ENCODE measurements around the gene LRRC53.

LRRC53 gene

GRCh38 chr1:74512170-74512915, at the start of gene LRRC53:
Gene LRRC53, minus strand, starts transcription at chr1:74512611. Its CDS starts 29,262 bp downstream, at chr1:74483349.
- no peak for DNase-seq (ENCODE audit: low spot score)

- DNase-seq (ENCODE audit: low spot score), result no peak
Observed at GRCh38 chr1:74549932-74550331, 37.5 kb upstream of the LRRC53 start.

DNA sequence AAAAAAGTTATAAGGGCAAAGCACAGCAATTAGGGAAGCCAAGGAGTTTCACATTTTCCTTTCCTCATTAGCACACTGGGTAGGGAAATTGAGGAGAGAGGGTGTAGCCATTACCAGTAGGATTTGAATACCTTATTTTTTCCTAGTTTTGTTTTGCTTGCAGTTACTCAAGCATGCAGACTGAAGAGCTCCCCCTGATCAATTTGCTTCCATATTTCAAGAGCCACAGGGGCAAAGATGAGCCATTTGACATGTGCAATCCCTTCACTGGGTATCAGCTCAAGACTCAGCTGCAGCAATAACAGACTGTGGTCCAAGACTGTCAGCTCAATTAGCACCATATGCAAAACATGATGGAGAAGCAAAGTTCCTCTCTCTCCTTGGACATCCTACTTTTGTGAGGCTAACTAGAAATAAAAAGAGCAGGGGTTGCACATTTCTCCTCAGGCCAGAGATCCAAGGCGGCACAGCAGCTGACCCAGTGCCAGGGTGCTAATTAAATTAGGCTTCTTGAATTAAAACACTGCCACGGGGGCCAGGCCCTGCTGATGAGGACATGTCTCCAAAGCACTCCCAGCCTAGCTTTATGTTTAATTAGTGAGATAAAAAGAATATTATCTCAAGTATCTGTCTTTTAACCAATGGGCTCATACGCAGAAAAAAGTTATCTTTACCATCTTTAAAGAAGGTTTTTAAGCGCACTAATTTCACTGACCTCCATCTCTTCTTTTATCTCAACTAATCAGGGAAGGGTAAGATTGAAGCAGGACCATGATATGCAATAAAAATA, 36.7 kb upstream of the LRRC53 start:
- no peak for DNase-seq (ENCODE audit: low spot score)

GRCh38 chr1:74545821-74546220, 33.4 kb upstream of the LRRC53 start:
- no peak for DNase-seq (ENCODE audit: low spot score)

- peak; percentile 2 for DNase-seq (ENCODE audit: low spot score)
Observed at GRCh38 chr1:74534241-74534640, 21.8 kb upstream of the LRRC53 start.

DNA sequence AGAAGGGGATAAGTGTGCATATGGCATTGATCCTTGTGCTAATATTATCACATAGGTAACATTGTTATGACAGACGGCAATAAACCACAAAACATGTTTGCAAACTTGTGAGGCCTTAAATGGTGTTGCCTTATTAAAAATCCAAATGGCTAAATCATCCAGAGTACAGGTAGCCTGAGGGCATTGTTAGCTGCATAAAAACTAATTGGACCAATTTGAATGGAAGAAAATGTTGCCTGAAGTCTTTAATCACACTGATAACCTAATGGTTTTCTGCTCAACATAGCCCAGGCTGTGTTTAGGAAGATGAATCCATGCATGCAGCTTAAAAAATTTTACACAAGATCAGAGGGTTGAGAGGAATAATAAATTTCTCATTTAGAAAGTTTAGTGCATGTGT, 19.4 kb upstream of the LRRC53 start:
- DNase-seq (ENCODE audit: low spot score), result no peak

DNA sequence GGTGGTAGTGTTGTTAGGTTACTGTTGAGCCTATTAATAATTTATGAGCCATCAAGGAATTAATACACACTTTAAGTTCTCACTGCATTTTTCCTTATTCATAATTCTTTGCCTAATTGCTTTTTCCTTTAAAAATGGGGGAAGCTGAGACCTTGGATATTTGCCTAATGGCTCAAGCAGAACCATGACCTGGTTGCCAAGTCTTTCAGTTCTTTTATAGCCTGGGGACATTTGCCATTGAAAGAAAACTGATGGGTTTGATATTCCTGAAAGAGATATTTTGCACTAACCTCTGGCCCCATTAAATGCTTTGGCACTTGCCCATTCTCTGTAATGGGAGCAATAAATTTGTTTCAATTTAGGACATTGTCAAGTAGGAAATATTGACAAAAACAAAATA, 18.5 kb upstream of the LRRC53 start:
- DNase-seq (ENCODE audit: low spot score), result no peak

GRCh38 chr1:74528123-74528522, 15.7 kb upstream of the LRRC53 start:
- no peak for DNase-seq (ENCODE audit: low spot score)

- no peak for DNase-seq (ENCODE audit: low spot score)
Observed at GRCh38 chr1:74526708-74527107, 14.3 kb upstream of the LRRC53 start.

- DNase-seq (ENCODE audit: low spot score), result no peak
Observed at GRCh38 chr1:74523873-74524480, 11.6 kb upstream of the LRRC53 start.

- no peak for DNase-seq (ENCODE audit: low spot score)
Observed at GRCh38 chr1:74522148-74522547, 9.7 kb upstream of the LRRC53 start.

DNA sequence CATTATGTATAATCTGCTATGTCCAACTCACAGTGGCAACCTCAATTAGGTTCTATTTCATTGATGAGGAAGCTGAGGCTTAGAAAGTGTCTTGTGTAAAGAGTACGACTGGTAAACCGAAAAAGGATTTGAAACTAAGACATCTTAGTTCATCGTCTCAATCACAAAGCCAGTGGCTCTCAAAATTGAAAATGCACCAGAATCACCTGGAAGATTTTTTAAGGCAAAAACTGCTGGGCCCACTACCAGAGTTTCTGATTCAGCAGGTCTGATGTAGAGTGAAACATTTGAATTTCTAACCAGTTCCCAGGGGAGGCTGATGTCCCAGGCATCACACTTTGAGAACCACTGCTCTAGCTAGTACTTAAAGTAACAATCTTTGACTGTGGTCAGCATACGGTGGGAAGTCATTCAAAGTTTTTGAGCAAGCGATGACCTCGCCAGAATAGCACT, 5.2 kb upstream of the LRRC53 start:
- DNase-seq (ENCODE audit: low spot score), result no peak

DNA sequence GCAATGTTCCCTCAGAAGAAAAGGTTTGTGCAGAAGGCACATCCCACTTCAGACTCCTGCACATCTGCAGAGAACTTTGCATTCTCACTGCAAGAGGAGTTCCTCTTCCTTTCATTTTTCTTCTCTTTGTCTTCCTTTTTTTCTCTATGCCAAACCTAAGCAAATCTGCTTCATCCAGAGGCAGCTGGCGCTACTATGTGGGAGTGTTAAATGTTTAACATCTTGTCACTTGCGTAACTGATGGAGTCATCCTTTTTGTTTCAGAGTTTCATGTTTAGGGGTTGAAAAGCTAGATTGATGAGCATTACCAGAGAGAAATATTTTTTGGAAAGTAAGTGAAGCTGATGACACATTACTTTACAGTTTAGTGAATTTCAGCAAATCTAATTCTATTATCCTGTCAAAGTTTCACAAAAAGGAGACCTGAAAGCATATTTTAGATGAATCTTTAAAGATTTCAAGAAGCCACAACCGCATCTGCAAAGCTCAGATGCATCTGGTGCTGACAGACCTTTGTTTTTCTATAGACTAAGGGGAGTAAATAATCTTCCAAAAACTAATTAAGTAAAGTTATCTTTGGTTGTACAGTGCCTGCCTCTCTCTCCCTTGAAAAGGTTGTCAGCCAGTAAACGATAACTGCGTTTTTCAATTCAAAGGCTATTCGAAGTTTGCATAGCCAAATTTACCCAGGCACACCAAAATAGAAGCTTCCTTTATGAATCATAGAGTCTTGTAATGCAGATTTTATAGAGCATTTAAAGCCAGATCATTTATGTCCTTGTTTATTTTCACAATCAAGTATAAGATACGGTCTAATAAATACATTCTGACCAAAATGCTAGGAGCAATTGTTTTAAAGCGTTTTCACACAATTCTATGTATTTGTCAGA, 1.2 kb upstream of the LRRC53 start:
- no peak for DNase-seq (ENCODE audit: low spot score)

DNA sequence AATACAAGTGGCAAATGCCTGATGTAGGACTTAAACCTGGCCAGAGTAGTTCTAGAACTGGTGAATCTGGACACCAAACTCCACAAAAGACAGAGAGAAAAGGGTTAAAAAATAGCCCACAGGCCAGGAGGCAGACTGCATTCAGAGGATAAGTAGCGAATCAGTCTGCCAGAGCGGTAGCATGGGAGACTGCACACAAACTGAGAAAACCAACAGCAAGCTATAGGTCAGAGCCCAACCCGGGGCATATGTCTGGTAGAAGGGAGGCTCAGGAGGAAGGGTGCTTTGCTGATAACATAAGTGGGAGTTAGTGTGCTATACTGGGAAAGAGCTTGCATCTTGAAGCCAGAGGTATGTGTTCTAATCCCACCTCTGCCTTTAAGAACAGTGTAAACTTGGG, 4.0 kb downstream of the LRRC53 start:
- DNase-seq (ENCODE audit: low spot score), result no peak

DNA sequence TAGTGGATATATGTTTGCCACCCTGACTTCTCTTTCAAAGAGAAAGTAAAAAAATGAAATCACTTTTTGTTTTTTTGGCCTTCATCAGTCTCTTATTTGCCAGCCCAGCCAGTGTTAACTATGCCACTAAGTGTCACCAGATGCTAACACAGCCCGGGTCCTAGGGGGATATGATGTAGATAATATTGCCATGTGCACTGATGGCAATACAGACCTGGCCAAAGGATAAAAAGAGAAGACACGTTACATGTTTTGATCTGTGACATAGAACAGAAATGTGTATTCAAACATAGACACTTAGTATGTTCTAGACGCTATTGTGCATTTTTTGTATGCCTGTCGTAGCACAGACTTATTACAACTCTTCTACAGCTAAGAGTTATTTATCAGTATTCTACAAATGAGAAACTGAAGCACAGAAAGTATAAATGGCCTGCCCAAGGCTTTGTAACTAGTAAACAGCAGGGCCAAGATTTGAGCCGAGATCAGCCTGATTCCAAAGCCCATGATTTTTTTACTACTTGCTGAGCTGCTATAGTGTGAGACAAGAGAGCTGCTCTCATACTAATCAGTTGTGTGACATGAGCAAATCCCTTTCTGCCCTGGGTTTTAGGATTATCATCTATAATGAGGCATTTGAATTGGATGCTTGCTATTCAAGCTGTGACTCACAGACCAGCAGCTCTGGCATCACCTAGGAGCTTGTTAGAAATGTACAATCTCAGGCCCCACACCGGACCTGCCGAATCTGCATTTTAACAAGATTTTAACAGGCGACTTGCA, 6.3 kb downstream of the LRRC53 start:
- no peak for DNase-seq (ENCODE audit: low spot score)

DNA sequence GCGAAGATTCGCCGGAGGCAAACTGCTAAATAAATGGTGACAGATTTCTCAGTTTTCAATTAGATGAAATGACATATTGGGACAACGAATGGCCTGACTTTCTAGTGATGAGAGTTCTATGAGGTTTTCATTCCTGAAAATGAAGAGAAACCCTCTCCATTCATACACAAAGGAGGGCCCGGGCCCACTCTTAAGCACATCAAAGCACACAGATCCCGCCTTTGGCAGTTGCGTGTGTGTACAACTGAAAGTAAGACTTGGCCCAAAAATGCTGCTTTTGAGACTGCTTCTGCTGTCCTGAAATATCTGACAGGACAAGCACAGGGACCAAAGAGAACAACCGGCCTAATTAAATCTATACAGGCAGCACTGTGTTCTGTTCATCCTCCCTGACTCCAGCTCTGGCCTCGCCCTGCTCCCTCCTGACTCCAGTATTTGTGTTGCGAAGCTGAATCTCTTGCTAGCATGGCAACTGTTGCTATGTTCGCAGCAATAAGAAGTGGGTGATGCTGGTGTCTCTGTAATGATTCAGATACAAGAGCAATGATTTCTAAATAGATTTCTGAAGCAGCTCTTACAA, 7.4 kb downstream of the LRRC53 start:
- DNase-seq (ENCODE audit: low spot score), result no peak

- peak; percentile 19 for DNase-seq (ENCODE audit: low spot score)
Observed at GRCh38 chr1:74504125-74504932, 8.1 kb downstream of the LRRC53 start.

DNA sequence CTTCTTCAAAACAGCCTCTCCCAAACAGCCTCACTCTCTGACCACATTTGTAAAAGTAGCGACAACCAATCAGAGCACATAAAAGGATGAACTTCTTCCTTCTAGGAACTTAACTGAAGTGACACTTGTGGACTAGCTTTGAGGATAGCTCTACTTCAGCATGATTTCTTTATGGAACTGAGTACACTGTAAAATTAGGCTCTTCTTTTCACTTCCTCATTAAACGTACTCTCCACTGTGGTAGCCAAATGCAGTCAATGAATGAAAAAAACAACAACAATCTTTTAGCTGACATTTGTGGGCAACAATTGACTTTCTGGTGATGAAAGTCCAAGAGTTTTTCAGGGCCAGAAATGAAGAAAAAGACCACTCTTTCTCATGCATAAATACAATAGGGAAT, 9.6 kb downstream of the LRRC53 start:
- no peak for DNase-seq (ENCODE audit: low spot score)

- peak; percentile 8 for DNase-seq (ENCODE audit: low spot score)
Observed at GRCh38 chr1:74502432-74502831, 10.0 kb downstream of the LRRC53 start.

DNA sequence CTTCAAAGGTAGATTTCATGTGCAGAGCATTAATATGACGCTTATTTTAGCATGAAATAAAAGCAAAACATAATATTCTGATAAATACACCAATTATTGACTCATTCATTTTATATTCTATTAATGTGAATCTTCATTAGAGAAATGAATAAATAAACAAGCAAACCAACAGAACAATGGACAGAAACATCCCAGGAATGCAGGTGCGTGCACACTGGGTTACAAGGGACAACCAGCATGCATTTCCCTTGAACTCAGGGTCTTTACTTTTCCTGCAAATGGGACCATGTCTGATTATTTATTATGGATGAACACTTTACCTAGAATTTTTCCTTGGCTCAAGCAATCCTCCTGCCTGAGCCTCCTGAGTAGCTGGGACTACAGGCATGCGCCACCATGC, 13.5 kb downstream of the LRRC53 start:
- no peak for DNase-seq (ENCODE audit: low spot score)

All from hepatic stellate cell (primary cell).